Heart left ventricle (tissue), 16 donors: ENCODE data around the gene CPEB4. TPM values are rescaled to one million over a fixed set of nuclear protein-coding genes. Genes with fewer than 3 reads are reported as not detected.

Experiments
- ATAC-seq, 4 donors: fragments of 200-7000 bp; cut with Tn5 transposase; one replicate each; pipeline ENCODE4 v1.9.1; 2020 to 2022; ENCODE audit warnings: moderate library complexity in 4 of 4, mild to moderate bottlenecking in 3 of 4, moderate number of reproducible peaks in 1 of 4
- DNase-seq, 5 donors: peaks; one replicate each; pipeline ENCODE4 v3.0.0-alpha.2; 2020
- H3K27ac ChIP-seq, 12 donors: fragments of 200-600 bp; sonication (generic) in 4 of 12; one replicate each; pipeline versions ENCODE4 v1.5.0 to v1.8.0; 2016 to 2022; ENCODE audit warnings: mild to moderate bottlenecking in 2 of 12
- H3K27me3 ChIP-seq, 9 donors: fragments of 200-600 bp; sonication (generic) in 2 of 9; one replicate each; pipeline versions ENCODE4 v1.5.1 to v1.8.0; 2016 to 2022; ENCODE audit warnings: mild to moderate bottlenecking in 3 of 9
- H3K36me3 ChIP-seq, 9 donors: fragments of 200-600 bp; sonication (generic) in 2 of 9; one replicate each; pipeline versions ENCODE4 v1.5.0 to v1.8.0; 2018 to 2022; ENCODE audit warnings: mild to moderate bottlenecking in 2 of 9
- H3K4me1 ChIP-seq, 12 donors: fragments of 200-600 bp; sonication (generic) in 4 of 12; one replicate each; pipeline versions ENCODE4 v1.5.0 to v1.8.0; 2016 to 2022; ENCODE audit warnings: mild to moderate bottlenecking in 3 of 12
- H3K4me3 ChIP-seq, 12 donors: fragments of 200-600 bp; sonication (generic) in 4 of 12; one replicate each; pipeline versions ENCODE4 v1.5.0 to v1.8.0; 2017 to 2022; ENCODE audit warnings: mild to moderate bottlenecking in 9 of 12, moderate library complexity in 4 of 12
- H3K9me3 ChIP-seq, 12 donors: fragments of 200-600 bp; sonication (generic) in 4 of 12; one replicate each; pipeline versions ENCODE4 v1.5.0 to v1.8.0; 2016 to 2022; ENCODE audit warnings: mild to moderate bottlenecking in 1 of 12
- CTCF ChIP-seq, 12 donors: fragments of 200-600 bp; sonication (generic) in 4 of 12; IDR thresholded peaks; one replicate each; pipeline versions ENCODE4 v1.5.0 to v1.8.0; 2018 to 2022; ENCODE audit warnings: antibody characterized with exemption in 12 of 12, mild to moderate bottlenecking in 5 of 12
- POLR2A ChIP-seq, 2 donors: fragments of 450-650 bp; IDR thresholded peaks; one replicate each; pipeline ENCODE4 v1.6.1; 2017; ENCODE audit warnings: antibody characterized with exemption in 2 of 2, mild to moderate bottlenecking in 2 of 2, moderate library complexity in 2 of 2
- WGBS, 4 donors: extraction: QIAGEN DNeasy Blood & Tissue Kit in 2 of 4; methylation state at CpG; one replicate each; pipeline versions ENCODE4 v1.1.5 to v1.1.7; 2013 to 2018; 5-methylcytosine and 5-hydroxymethylcytosine counted together
- intact Hi-C, 10 donors: fragments of 100-400 bp; cut with DNase I; formaldehyde crosslinking; loops; one replicate each; pipeline versions ENCODE4 v1.11.1 to v1.14.2; 2022
- polyA plus RNA-seq, 2 donors: library from polyadenylated mRNA; stranded (reverse); fragments of 200-250 nt; gene quantifications; one replicate each; pipeline ENCODE4 v1.2.3, GENCODE V29; 2013
- total RNA-seq, 9 donors: library from RNA; depleted of rRNA in 2 of 9; stranded (reverse); fragments of >200 nt in 2 of 9; fragmentation: NEBNext Ultra II Directional in 3 of 9; extraction: Animal tissue kit (Norgen Biotek cat#: 25700) in 3 of 9; gene quantifications; one replicate each; pipeline versions ENCODE4 v1.1.0 to v1.2.4, GENCODE V29; 2016 to 2023
- donor health status: ischemic (EF 13 %, LVEDD 7.1; RV severe dilation, severe dysfunction).
- donor health status: healthy with polysubstance abuse.
- donor health status: DM: no; HTN: yes; CAD: no.
- donor health status: DM: no; HTN: no; CAD: no.
- donor health status: ischemic (EF 25% LVEDD 6.9; RV normal size, moderate dysfunction).
- donor health status: ischemic (EF 25% LVEDD 5.7; RV mildly dilated, moderate dysfunction).
- donor health status: healthy.
- donor health status: DM: yes; HTN: yes; CAD: no.
- donor health status: ischemic (EF 35%, LVEDD 5.7; RV mildly dilated, moderate dysfunction).
- donor health status: nonischemic (EF 11% LVEDD 7.7; RV severe dilation, severe dysfunction).
- donor health status: DM: yes; HTN: yes; CAD: no.
- donor health status: PGD.
- donor health status: ischemic (EF 29% LVEDD 5.4; RV normal size, mild dysfunction).
- donor health status: nonischemic (EF 23%, LVEDD 6.1; RV moderate dilation, normal function).

The CPEB4 gene
- total and polyA plus RNA-seq, 11 donors = 28.7 to 217 (median 168) TPM

GRCh38 chr5:173841710-173842109 is 46.4 kb upstream of the CPEB4 start:
- H3K4me3 ChIP-seq = no peak overlapping the region
- no peaks in the 10 kb centered on the region for H3K27me3 ChIP-seq
- WGBS, 4 donors = 91 to 97% (median 96%) methylated on average over 3 of the region's 3 CpGs
- peaks cover 0 to 4% (median 0%) of the 10 kb centered on the region in 12 donors for H3K4me1 ChIP-seq
- intact Hi-C loops = no loop called here
- no peak overlapping the region for H3K27ac ChIP-seq
- no peaks in the 10 kb centered on the region for H3K36me3 ChIP-seq
- ATAC-seq = no peak
- H3K9me3 ChIP-seq = no peaks in the 10 kb centered on the region
- no peak for DNase-seq
- TF ChIP-seq POLR2A (IDR thresholded peaks at IDR 0.05) = no peak
- no peak for TF ChIP-seq CTCF (IDR thresholded peaks at IDR 0.05)

GRCh38 chr5:173843794-173844193 is 44.4 kb upstream of the CPEB4 start:
- DNase-seq (no peak), ATAC-seq (no peak)
- intact Hi-C loops = no loop called here
- WGBS, 4 donors = 89 to 92% (median 90%) methylated on average over 3 of the region's 3 CpGs
- Histone ChIP-seq H3K4me3 (no peak overlapping the region), H3K9me3 (peaks cover 0 to 6% (median 0%) of the 10 kb centered on the region in 12 donors), H3K4me1 (peaks cover 0 to 4% (median 0%) of the 10 kb centered on the region in 12 donors), H3K27me3 (no peaks in the 10 kb centered on the region), H3K36me3 (no peaks in the 10 kb centered on the region), H3K27ac (no peak overlapping the region)
- TF ChIP-seq CTCF (IDR thresholded peaks at IDR 0.05) = no peak
- TF ChIP-seq POLR2A (IDR thresholded peaks at IDR 0.05) = no peak

GRCh38 chr5:173845321-173845720 is 42.8 kb upstream of the CPEB4 start:
- TF ChIP-seq CTCF (IDR thresholded peaks at IDR 0.05) (no peak), POLR2A (IDR thresholded peaks at IDR 0.05) (no peak)
- intact Hi-C loops = no loop called here
- 88 to 97% (median 93%) methylated on average over 6 of the region's 6 CpGs for WGBS, 4 donors

GRCh38 chr5:173846929-173847501 is 41.1 kb upstream of the CPEB4 start:
- intact Hi-C loops = no loop called here
- DNase-seq (no peak), ATAC-seq (no peak)
- no peak for TF ChIP-seq POLR2A (IDR thresholded peaks at IDR 0.05)
- TF ChIP-seq CTCF (IDR thresholded peaks at IDR 0.05) = no peak
- Histone ChIP-seq H3K36me3 (no peaks in the 10 kb centered on the region), H3K9me3 (peaks cover 0 to 11% (median 0%) of the 10 kb centered on the region in 12 donors), H3K4me1 (no peaks in the 10 kb centered on the region), H3K27me3 (no peaks in the 10 kb centered on the region), H3K4me3 (no peak overlapping the region), H3K27ac (no peak overlapping the region)
- WGBS, 4 donors = 0 to 97% (median 75%) methylated on average over 1 of the region's 1 CpG

More at GRCh38 chr5:173845321-173845720, 42.8 kb upstream of the CPEB4 start:
- Histone ChIP-seq H3K27ac (no peak overlapping the region), H3K27me3 (no peaks in the 10 kb centered on the region), H3K9me3 (peaks cover 0 to 11% (median 0%) of the 10 kb centered on the region in 12 donors), H3K36me3 (no peaks in the 10 kb centered on the region), H3K4me1 (no peaks in the 10 kb centered on the region), H3K4me3 (no peak overlapping the region)
- DNase-seq (no peak), ATAC-seq (no peak)
